H9 (cell line): Measurements from ENCODE around the gene CDRT15L2. TPM values are rescaled to one million over a fixed set of nuclear protein-coding genes. Genes with fewer than 3 reads are reported as not detected.
"Not testable (repeated sequence)": the region's sequence is repeated elsewhere in the genome, so short reads cannot be mapped to it uniquely, and the experiment has no call there.

ENCODE experiments used
- DNase-seq: peaks from one replicate; pipeline ENCODE4 v3.0.0-alpha.2; 2017
- H2AFZ ChIP-seq: one replicate; pipeline ENCODE4 v1.6.1; 2013; ENCODE audit warnings: mild to moderate bottlenecking, low read length, control low read depth, moderate library complexity
- H2AK5ac ChIP-seq: 2 replicates; pipeline ENCODE4 v1.6.1; 2013; ENCODE audit warnings: low read length, control low read depth, mixed read lengths; ENCODE audit not compliant: insufficient read length
- H2BK120ac ChIP-seq: one replicate; pipeline ENCODE4 v1.6.1; 2013; ENCODE audit warnings: low read depth, mild to moderate bottlenecking, low read length, control low read depth, inconsistent platforms; ENCODE audit not compliant: poor library complexity, severe bottlenecking
- H2BK12ac ChIP-seq: 2 replicates; pipeline ENCODE4 v1.6.1; 2013; ENCODE audit warnings: low read length, control low read depth, mixed read lengths, low read depth; ENCODE audit not compliant: insufficient read length
- H2BK15ac ChIP-seq: 2 replicates; pipeline ENCODE4 v1.6.1; 2013; ENCODE audit warnings: low read depth, low read length, control low read depth
- H2BK20ac ChIP-seq: one replicate; pipeline ENCODE4 v1.6.1; 2013; ENCODE audit warnings: low read depth, mild to moderate bottlenecking, low read length, control low read depth, inconsistent platforms; ENCODE audit not compliant: poor library complexity, severe bottlenecking
- H2BK5ac ChIP-seq: 2 replicates; pipeline ENCODE4 v1.6.1; 2013; ENCODE audit warnings: low read length, control low read depth, mixed read lengths; ENCODE audit not compliant: insufficient read length
- H3K14ac ChIP-seq: 2 replicates; pipeline ENCODE4 v1.6.1; 2013; ENCODE audit warnings: low read length, control low read depth; ENCODE audit not compliant: insufficient read depth
- H3K18ac ChIP-seq: 2 replicates; pipeline ENCODE4 v1.6.1; 2013; ENCODE audit warnings: low read depth, mild to moderate bottlenecking, mixed read lengths, low read length, control low read depth; ENCODE audit not compliant: insufficient read length
- H3K23ac ChIP-seq: 2 replicates; pipeline ENCODE4 v1.6.1; 2013; ENCODE audit warnings: low read length, control low read depth, mixed read lengths, low read depth; ENCODE audit not compliant: insufficient read length
- H3K23me2 ChIP-seq: 2 replicates; pipeline ENCODE4 v1.6.1; 2013; ENCODE audit warnings: low read depth, mild to moderate bottlenecking, mixed read lengths, low read length, control low read depth; ENCODE audit not compliant: insufficient read length, poor library complexity, severe bottlenecking
- H3K27ac ChIP-seq: 2 replicates; pipeline ENCODE4 v1.5.1; 2013; ENCODE audit warnings: low read length, control low read depth, mixed read lengths, low read depth; ENCODE audit not compliant: insufficient read length
- H3K27me3 ChIP-seq: 2 replicates; pipeline ENCODE4 v1.6.1; 2013; ENCODE audit warnings: low read length, control low read depth, inconsistent platforms; ENCODE audit not compliant: insufficient read depth
- H3K4ac ChIP-seq: 2 replicates; pipeline ENCODE4 v1.6.1; 2013; ENCODE audit warnings: low read depth, mild to moderate bottlenecking, control low read depth, inconsistent platforms, low read length, moderate library complexity
- H3K4me1 ChIP-seq: 2 replicates; pipeline ENCODE4 v1.6.1; 2013; ENCODE audit warnings: low read length, control low read depth, inconsistent platforms; ENCODE audit not compliant: insufficient read depth
- H3K4me2 ChIP-seq: 2 replicates; pipeline ENCODE4 v1.6.1; 2013; ENCODE audit warnings: low read length, control low read depth, mixed read lengths; ENCODE audit not compliant: insufficient read length, insufficient read depth
- H3K56ac ChIP-seq: 2 replicates; pipeline ENCODE4 v1.6.1; 2013; ENCODE audit warnings: low read depth, mild to moderate bottlenecking, mixed read lengths, low read length, control low read depth; ENCODE audit not compliant: insufficient read length
- H3K79me1 ChIP-seq: 2 replicates; pipeline ENCODE4 v1.6.1; 2013; ENCODE audit warnings: low read depth, mild to moderate bottlenecking, moderate library complexity, low read length, control low read depth, inconsistent platforms; ENCODE audit not compliant: insufficient read depth, poor library complexity, severe bottlenecking
- H3K79me2 ChIP-seq: 2 replicates; pipeline ENCODE4 v1.6.1; 2013; ENCODE audit warnings: low read length, control low read depth, inconsistent platforms; ENCODE audit not compliant: insufficient read depth
- H3K9ac ChIP-seq: 2 replicates; pipeline ENCODE4 v1.6.1; 2013; ENCODE audit warnings: low read length, control low read depth, mixed read lengths; ENCODE audit not compliant: insufficient read length; ENCODE audit errors: extremely low read depth
- H3K9me3 ChIP-seq: one replicate; pipeline ENCODE4 v1.6.1; 2013; ENCODE audit warnings: low read depth, low read length, inconsistent platforms; ENCODE audit not compliant: control insufficient read depth
- H3T11ph ChIP-seq: one replicate; pipeline ENCODE4 v1.6.1; 2013; ENCODE audit warnings: mild to moderate bottlenecking, low read length, control low read depth, inconsistent platforms
- H4K20me1 ChIP-seq: one replicate; pipeline ENCODE4 v1.6.1; 2013; ENCODE audit not compliant: control insufficient read depth, insufficient read length, insufficient read depth
- H4K5ac ChIP-seq: 2 replicates; pipeline ENCODE4 v1.6.1; 2013; ENCODE audit warnings: low read depth, mild to moderate bottlenecking, mixed read lengths, low read length, control low read depth; ENCODE audit not compliant: insufficient read length
- H4K8ac ChIP-seq: replicated peaks from 2 replicates; pipeline ENCODE4 v1.6.1; 2013; ENCODE audit warnings: low read length, control low read depth, mixed read lengths, low read depth; ENCODE audit not compliant: insufficient read length
- H4K91ac ChIP-seq: 2 replicates; pipeline ENCODE4 v1.6.1; 2013; ENCODE audit warnings: low read depth, mild to moderate bottlenecking, moderate library complexity, mixed read lengths, low read length, control low read depth; ENCODE audit not compliant: insufficient read length
- H3K27ac Mint-ChIP-seq, 3 experiments: 2 replicates in 2 of 3; 3 replicates in 1 of 3; pipeline ENCODE4 v1.8.0; 2020 to 2021; ENCODE audit warnings: mixed read lengths in 3 of 3, mild to moderate bottlenecking in 1 of 3, moderate library complexity in 1 of 3
- H3K27me3 Mint-ChIP-seq: 2 replicates; pipeline ENCODE4 v1.8.0; 2021; ENCODE audit warnings: low read depth, mild to moderate bottlenecking, moderate library complexity, mixed read lengths
- H3K36me3 Mint-ChIP-seq, 3 experiments: 2 replicates in 2 of 3; 3 replicates in 1 of 3; pipeline ENCODE4 v1.8.0; 2020 to 2021; ENCODE audit warnings: low read depth in 3 of 3, mixed read lengths in 3 of 3; ENCODE audit not compliant: insufficient read depth in 1 of 3
- H3K4me1 Mint-ChIP-seq, 2 experiments: 2 replicates each; pipeline ENCODE4 v1.8.0; 2020; ENCODE audit warnings: mixed read lengths in 2 of 2
- H3K4me3 Mint-ChIP-seq, 2 experiments: 2 replicates in 1 of 2; 3 replicates in 1 of 2; pipeline ENCODE4 v1.8.0; 2020 to 2021; ENCODE audit warnings: mild to moderate bottlenecking in 2 of 2, mixed read lengths in 2 of 2, moderate library complexity in 1 of 2
- H3K9me3 Mint-ChIP-seq, 2 experiments: 2 replicates in 1 of 2; 3 replicates in 1 of 2; pipeline ENCODE4 v1.8.0; 2020; ENCODE audit warnings: mild to moderate bottlenecking in 2 of 2, mixed read lengths in 2 of 2, moderate library complexity in 1 of 2
- WGBS: extraction: QIAGEN DNeasy Blood & Tissue Kit; methylation state at CpG from one replicate; pipeline ENCODE4 v1.1.7; 2013; ENCODE audit warnings: missing lambda C conversion rate, low lambda C conversion rate, mixed read lengths; ENCODE audit not compliant: insufficient read length; ENCODE audit errors: extremely low coverage; 5-methylcytosine and 5-hydroxymethylcytosine counted together
- total RNA-seq: library from RNA; stranded (reverse); gene quantifications from 2 replicates; pipeline ENCODE4 v1.2.1, GENCODE V29; 2021

Gene CDRT15L2
- total RNA-seq, 1 experiment from 2014 or later, result not detected

DNA sequence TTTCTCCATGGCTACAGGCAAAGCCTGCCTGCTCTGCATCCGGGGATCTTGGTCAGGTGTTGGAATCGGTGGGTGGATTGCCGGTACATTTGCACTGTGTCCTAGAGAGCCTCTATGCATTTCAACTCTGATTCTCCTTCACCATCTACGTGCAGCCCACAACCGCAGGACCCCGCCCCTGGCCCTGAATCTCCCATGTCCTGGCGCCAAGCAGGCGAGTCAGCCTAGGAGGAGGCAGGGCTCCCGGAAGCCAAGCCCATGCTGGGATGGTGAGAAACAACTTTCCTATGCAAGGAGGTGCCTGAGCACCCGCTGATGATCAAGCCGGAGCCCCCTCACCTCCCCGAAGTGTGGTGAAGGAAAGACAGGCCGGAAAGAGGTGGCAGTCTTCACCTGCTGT lies 7.9 kb upstream of the CDRT15L2 start:
- not testable (repeated sequence) for H3K4ac ChIP-seq, H3K9me3 ChIP-seq, H4K91ac ChIP-seq, H4K8ac ChIP-seq, H3K23ac ChIP-seq, H2BK5ac ChIP-seq, H3T11ph ChIP-seq, H3K4me2 ChIP-seq, H3K23me2 ChIP-seq, H4K20me1 ChIP-seq, H3K4me1 ChIP-seq, H3K27me3 ChIP-seq, H3K14ac ChIP-seq, H3K27ac ChIP-seq, H2BK20ac ChIP-seq, H3K56ac ChIP-seq, H2BK12ac ChIP-seq, H3K27me3 Mint-ChIP-seq, H2AFZ ChIP-seq, H3K4me3 Mint-ChIP-seq, H2BK15ac ChIP-seq, H3K4me1 Mint-ChIP-seq, H3K36me3 Mint-ChIP-seq, H3K9me3 Mint-ChIP-seq, H3K9ac ChIP-seq, H2BK120ac ChIP-seq, H3K79me1 ChIP-seq, H3K18ac ChIP-seq, H2AK5ac ChIP-seq, DNase-seq, H3K27ac Mint-ChIP-seq, H3K79me2 ChIP-seq, H4K5ac ChIP-seq
- no CpG with 5 or more reads among the region's 13 CpGs for WGBS

DNA sequence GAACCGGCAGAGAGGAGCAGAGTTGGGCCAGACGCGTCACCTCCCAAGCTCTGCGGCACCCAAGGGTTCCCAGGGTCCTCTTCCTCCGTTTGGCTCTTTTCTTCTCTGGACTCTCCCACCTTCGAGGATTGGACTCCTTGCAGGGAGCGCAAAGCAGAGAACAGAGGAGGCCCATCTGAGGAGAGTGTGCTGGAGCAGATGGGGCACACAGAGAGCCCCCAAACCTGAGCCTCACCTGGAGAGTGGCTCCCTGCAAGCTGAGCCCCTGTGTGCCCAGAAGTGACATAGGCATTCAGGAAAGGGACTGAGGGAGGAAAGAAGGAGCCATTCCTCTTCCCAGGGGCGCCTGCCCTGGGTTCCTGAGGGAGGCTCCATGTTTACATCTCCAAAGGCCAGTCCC lies 6.3 kb upstream of the CDRT15L2 start:
- not testable (repeated sequence) for H2BK12ac ChIP-seq, H3K4me1 ChIP-seq, H3K14ac ChIP-seq, H3K4me2 ChIP-seq, H3K23ac ChIP-seq, H2BK120ac ChIP-seq, H3K27ac Mint-ChIP-seq, H3K4me1 Mint-ChIP-seq, H3K9me3 ChIP-seq, H3K23me2 ChIP-seq, H3K4me3 Mint-ChIP-seq, H2BK20ac ChIP-seq, H3K79me2 ChIP-seq, H4K5ac ChIP-seq, H3K4ac ChIP-seq, H4K20me1 ChIP-seq, H2AK5ac ChIP-seq, H3K27me3 ChIP-seq, H3K36me3 Mint-ChIP-seq, H3K79me1 ChIP-seq, H3K9me3 Mint-ChIP-seq, H3K27me3 Mint-ChIP-seq, H3K27ac ChIP-seq, H2AFZ ChIP-seq, H4K8ac ChIP-seq, H3K18ac ChIP-seq, DNase-seq, H4K91ac ChIP-seq, H3T11ph ChIP-seq, H3K56ac ChIP-seq, H2BK15ac ChIP-seq, H3K9ac ChIP-seq, H2BK5ac ChIP-seq
- WGBS, result no CpG with 5 or more reads among the region's 8 CpGs
